ENCODE measurements around the gene SULT1A3.
"Not testable (repeated sequence)": the region's sequence is repeated elsewhere in the genome, so short reads cannot be mapped to it uniquely, and the experiment has no call there.

The SULT1A3 gene

GRCh38 chr16:30187556-30187865 is 11.5 kb upstream of the SULT1A3 start:
- ChIA-PET POLR2A (ENCODE audit: low non-redundant PET) (no interaction called here), CTCF (interaction anchor here (0.6 kb wide), 1 partner anchor 155 kb away, joined by 4 read pairs; no protein-coding TSS in a partner anchor)
- H3K27ac ChIP-seq = no peak overlapping the region
- peak; percentile 31; the same call in 1 of the 2 replicates for TF ChIP-seq CTCF (conservative IDR thresholded peaks at IDR 0.05; ENCODE audit: low read depth)
- DNase-seq (ENCODE audit: low spot score) = no peak

GRCh38 chr16:30187971-30188561 is 11.0 kb upstream of the SULT1A3 start:
- POLR2A ChIA-PET (ENCODE audit: low non-redundant PET) = no interaction called here
- no peak for TF ChIP-seq CTCF (conservative IDR thresholded peaks at IDR 0.05; ENCODE audit: low read depth)
- CTCF ChIA-PET = no interaction called here
- DNase-seq (ENCODE audit: low spot score) = no peak
- H3K27ac ChIP-seq = peak overlapping the region; percentile 31; the same call in 1 of the 2 replicates

GRCh38 chr16:30191158-30191557 is 7.9 kb upstream of the SULT1A3 start:
- CTCF ChIA-PET; DNase-seq (ENCODE audit: low spot score); POLR2A ChIA-PET (ENCODE audit: low non-redundant PET); H3K27ac ChIP-seq: not testable (repeated sequence)

GRCh38 chr16:30193098-30193497 is 6.0 kb upstream of the SULT1A3 start:
- H3K27ac ChIP-seq; DNase-seq (ENCODE audit: low spot score); POLR2A ChIA-PET (ENCODE audit: low non-redundant PET); CTCF ChIA-PET: not testable (repeated sequence)

- POLR2A ChIA-PET (ENCODE audit: low non-redundant PET); H3K27ac ChIP-seq; DNase-seq (ENCODE audit: low spot score); CTCF ChIA-PET: not testable (repeated sequence)
These were observed 5.4 kb upstream of the SULT1A3 start, which contains the start of the genes BOLA2B and SLX1A for GRCh38 chr16:30193615-30194014. Gene BOLA2B, minus strand, starts transcription at chr16:30193666. Its CDS starts 71 bp downstream, at chr16:30193595. Gene SLX1A, plus strand, starts transcription at chr16:30193875. Its CDS starts 210 bp downstream, at chr16:30194085.

- H3K27ac ChIP-seq; DNase-seq (ENCODE audit: low spot score); CTCF ChIA-PET; POLR2A ChIA-PET (ENCODE audit: low non-redundant PET): not testable (repeated sequence)
These were observed 4.7 kb upstream of the SULT1A3 start for GRCh38 chr16:30194172-30194925.

GRCh38 chr16:30197001-30197400 is 2.1 kb upstream of the SULT1A3 start:
- DNase-seq (ENCODE audit: low spot score); POLR2A ChIA-PET (ENCODE audit: low non-redundant PET); H3K27ac ChIP-seq; CTCF ChIA-PET: not testable (repeated sequence)

GRCh38 chr16:30199608-30200343 is 721 bp downstream of the SULT1A3 start:
- DNase-seq (ENCODE audit: low spot score); H3K27ac ChIP-seq; POLR2A ChIA-PET (ENCODE audit: low non-redundant PET); CTCF ChIA-PET: not testable (repeated sequence)

GRCh38 chr16:30205541-30206236 is 6.6 kb downstream of the SULT1A3 start:
- CTCF ChIA-PET; DNase-seq (ENCODE audit: low spot score); POLR2A ChIA-PET (ENCODE audit: low non-redundant PET); H3K27ac ChIP-seq: not testable (repeated sequence)

- H3K27ac ChIP-seq; DNase-seq (ENCODE audit: low spot score); POLR2A ChIA-PET (ENCODE audit: low non-redundant PET); CTCF ChIA-PET: not testable (repeated sequence)
These were observed 7.2 kb downstream of the SULT1A3 start for GRCh38 chr16:30206252-30206651.

- CTCF ChIA-PET; POLR2A ChIA-PET (ENCODE audit: low non-redundant PET); DNase-seq (ENCODE audit: low spot score); H3K27ac ChIP-seq: not testable (repeated sequence)
These were observed 8.1 kb downstream of the SULT1A3 start for GRCh38 chr16:30207063-30207704.

- H3K27ac ChIP-seq; POLR2A ChIA-PET (ENCODE audit: low non-redundant PET); CTCF ChIA-PET; DNase-seq (ENCODE audit: low spot score): not testable (repeated sequence)
These were observed 10.0 kb downstream of the SULT1A3 start for GRCh38 chr16:30209032-30209431.

- POLR2A ChIA-PET (ENCODE audit: low non-redundant PET); H3K27ac ChIP-seq; DNase-seq (ENCODE audit: low spot score); CTCF ChIA-PET: not testable (repeated sequence)
These were observed 12.4 kb downstream of the SULT1A3 start for GRCh38 chr16:30211414-30211813.

- CTCF ChIA-PET; DNase-seq (ENCODE audit: low spot score); POLR2A ChIA-PET (ENCODE audit: low non-redundant PET); H3K27ac ChIP-seq: not testable (repeated sequence)
These were observed 18.0 kb downstream of the SULT1A3 start for GRCh38 chr16:30217082-30217481.

Data from RWPE1 (cell line).